HL-60 (cell line): Measurements from ENCODE around the gene RPAP2.

Source experiments
- DNase-seq, 2 experiments: peaks; one replicate each; pipeline ENCODE4 v3.0.0-alpha.2; 2010 to 2020; ENCODE audit warnings: low read depth in 1 of 2, low spot score in 1 of 2
- H3K27ac ChIP-seq: fragments of 250-450 bp; sonication (Bioruptor Pico); replicated peaks from 2 replicates; pipeline ENCODE4 v1.5.1; 2020; ENCODE audit warnings: mild to moderate bottlenecking, moderate library complexity
- H3K27me3 ChIP-seq: fragments of 250-450 bp; sonication (Bioruptor Pico); 2 replicates; pipeline ENCODE4 v1.5.1; 2021; ENCODE audit warnings: mild to moderate bottlenecking, moderate library complexity; ENCODE audit not compliant: insufficient read depth, poor library complexity, severe bottlenecking
- H3K4me3 ChIP-seq: replicated peaks from 2 replicates; pipeline ENCODE4 v1.5.1; 2011; ENCODE audit warnings: mild to moderate bottlenecking, control low read depth, low read length; ENCODE audit not compliant: insufficient read depth
- CTCF ChIP-seq: IDR thresholded peaks from one replicate; pipeline ENCODE4 v1.5.1; 2011; ENCODE audit warnings: low read length, control low read depth, inconsistent platforms; ENCODE audit not compliant: insufficient read depth
- GABPA ChIP-seq: IDR thresholded peaks from 2 replicates; pipeline ENCODE4 v1.6.1; 2012; ENCODE audit warnings: low read depth
- POLR2AphosphoS5 ChIP-seq: IDR thresholded peaks from 2 replicates; pipeline ENCODE4 v1.6.1; 2012; ENCODE audit warnings: low read depth
- REST ChIP-seq: IDR thresholded peaks from 2 replicates; pipeline ENCODE4 v1.6.1; 2012; ENCODE audit warnings: low read depth; ENCODE audit not compliant: insufficient replicate concordance
- SPI1 ChIP-seq: IDR thresholded peaks from 2 replicates; pipeline ENCODE4 v1.6.1; 2012; ENCODE audit warnings: low read depth, mild to moderate bottlenecking, borderline replicate concordance

Gene RPAP2

GRCh38 chr1:92441697-92442342 is 143.0 kb downstream of the RPAP2 start:
- DNase-seq = no peak
- TF ChIP-seq POLR2AphosphoS5 (no peak), REST (no peak), CTCF (no peak), GABPA (no peak), SPI1 (no peak)
- H3K27me3 ChIP-seq = no peaks in the 10 kb centered on the region
- H3K4me3 ChIP-seq = no peak overlapping the region
- no peak overlapping the region for H3K27ac ChIP-seq

- Histone ChIP-seq H3K4me3 (no peak overlapping the region), H3K27me3 (no peaks in the 10 kb centered on the region), H3K27ac (no peak overlapping the region)
- no peak for TF ChIP-seq SPI1
- TF ChIP-seq REST = no peak
- TF ChIP-seq CTCF = no peak
- no peak for TF ChIP-seq GABPA
- no peak for TF ChIP-seq POLR2AphosphoS5
- no peak for DNase-seq
Observed at GRCh38 chr1:92442351-92442750, 143.5 kb downstream of the RPAP2 start.

GRCh38 chr1:92443893-92444292 is 145.0 kb downstream of the RPAP2 start:
- no peak for DNase-seq
- TF ChIP-seq REST = no peak
- no peak for TF ChIP-seq SPI1
- TF ChIP-seq POLR2AphosphoS5 = no peak
- no peak for TF ChIP-seq CTCF
- TF ChIP-seq GABPA = no peak
- Histone ChIP-seq H3K4me3 (no peak overlapping the region), H3K27me3 (no peaks in the 10 kb centered on the region), H3K27ac (no peak overlapping the region)
